DMS79 treated with DMSO at 0.1 percent for 48 hours (cell line): ENCODE measurements around the gene SNAPC1.

Experiments
- DNase-seq: peaks from one replicate; lab custom pipeline; 2025; lab: John Stamatoyannopoulos, UW

The SNAPC1 gene, protein sequence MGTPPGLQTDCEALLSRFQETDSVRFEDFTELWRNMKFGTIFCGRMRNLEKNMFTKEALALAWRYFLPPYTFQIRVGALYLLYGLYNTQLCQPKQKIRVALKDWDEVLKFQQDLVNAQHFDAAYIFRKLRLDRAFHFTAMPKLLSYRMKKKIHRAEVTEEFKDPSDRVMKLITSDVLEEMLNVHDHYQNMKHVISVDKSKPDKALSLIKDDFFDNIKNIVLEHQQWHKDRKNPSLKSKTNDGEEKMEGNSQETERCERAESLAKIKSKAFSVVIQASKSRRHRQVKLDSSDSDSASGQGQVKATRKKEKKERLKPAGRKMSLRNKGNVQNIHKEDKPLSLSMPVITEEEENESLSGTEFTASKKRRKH

DNA sequence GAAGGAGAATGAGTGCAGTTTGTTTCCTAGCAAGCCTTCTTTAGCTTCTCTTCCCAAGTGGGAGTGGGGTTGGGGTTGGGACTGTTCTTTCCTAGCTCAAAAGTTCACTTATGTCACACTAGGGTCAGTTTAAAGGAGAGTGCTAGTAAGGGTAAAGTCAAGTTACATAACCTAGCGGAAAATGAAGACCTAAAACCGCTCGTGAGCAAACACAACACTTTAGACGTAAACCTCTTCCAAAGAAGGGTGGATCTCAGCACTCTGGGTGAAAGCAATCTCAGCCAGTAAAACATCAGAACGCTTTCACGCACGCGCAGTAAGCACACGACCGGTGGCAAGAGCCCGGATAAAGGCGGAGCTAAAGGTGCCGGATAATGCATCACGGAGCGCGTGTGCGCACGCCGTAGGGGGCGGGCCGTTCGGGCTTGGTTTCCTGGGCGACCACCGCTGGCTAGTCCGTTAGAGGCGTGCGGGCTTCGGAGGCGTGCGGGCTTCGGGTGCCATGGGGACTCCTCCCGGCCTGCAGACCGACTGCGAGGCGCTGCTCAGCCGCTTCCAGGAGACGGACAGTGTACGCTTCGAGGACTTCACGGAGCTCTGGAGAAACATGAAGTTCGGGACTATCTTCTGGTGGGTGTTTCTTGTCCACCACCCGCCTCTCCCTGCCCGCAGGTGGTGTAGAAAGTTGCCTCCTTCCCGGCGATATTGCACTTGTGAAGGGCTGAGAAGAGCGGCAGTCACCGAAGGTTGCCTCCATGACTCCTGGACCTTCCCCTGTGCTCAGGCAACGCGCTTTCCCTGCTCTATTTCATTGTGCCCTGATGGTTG lies at the start of gene SNAPC1:
Gene SNAPC1, plus strand, starts transcription at position 462 of the 828 bp plus-strand sequence. Its CDS starts 41 bp downstream, at position 503.
- DNase-seq, result peak; percentile 100

DNA sequence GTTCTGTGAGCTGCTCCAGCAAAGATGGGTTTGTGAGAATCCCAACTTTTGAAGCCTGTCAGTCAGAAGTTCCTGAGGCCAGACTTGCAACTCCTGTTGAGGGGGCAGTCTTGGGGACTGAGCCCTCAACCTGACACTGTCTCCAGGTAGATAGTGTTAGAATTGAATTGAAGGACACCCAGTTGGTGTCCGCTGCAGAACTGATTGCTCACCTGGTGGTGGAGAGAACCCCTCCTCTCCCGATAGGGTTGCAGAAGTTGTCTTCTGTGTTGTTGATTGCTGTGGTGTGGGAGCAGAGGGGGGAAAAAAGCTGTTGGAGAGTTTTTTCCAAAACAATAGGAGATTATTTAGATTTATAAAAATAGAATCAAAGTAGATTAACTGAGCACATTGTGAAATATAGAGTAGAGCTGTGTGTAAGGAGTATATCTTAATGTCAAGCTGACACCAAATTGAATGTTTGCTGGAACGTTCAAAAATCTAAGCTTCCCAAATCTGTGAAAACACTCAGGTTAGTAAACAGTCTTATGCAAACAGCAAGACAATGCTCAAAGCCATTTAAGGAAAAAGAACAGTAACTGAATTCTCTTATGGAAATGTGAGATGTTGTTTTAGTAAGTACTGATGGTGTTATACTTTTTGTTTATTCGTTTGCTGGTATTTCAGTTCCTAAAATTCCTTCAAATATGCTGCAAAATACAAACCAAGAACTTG lies 48.3 kb upstream of the SNAPC1 start:
- DNase-seq, result no peak

DNA sequence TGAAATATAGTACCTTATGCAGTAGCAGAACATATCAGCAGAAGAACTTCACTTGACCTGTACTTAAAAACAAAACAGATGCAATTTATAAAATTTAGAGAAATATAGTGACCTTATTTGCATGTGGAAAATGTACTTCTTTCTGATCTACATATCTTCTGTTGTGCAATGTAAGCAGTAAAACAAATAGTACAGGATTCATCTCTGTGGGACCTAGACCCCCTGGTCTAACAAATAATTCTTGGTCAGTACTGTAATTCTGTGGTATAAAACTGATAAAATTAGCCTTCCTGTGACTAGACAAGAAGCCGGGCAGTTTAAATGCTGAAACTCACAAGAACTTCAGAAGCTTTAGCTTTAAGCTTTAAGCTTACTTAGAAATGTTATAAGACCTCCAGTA lies 45.3 kb upstream of the SNAPC1 start:
- DNase-seq, result no peak

DNA sequence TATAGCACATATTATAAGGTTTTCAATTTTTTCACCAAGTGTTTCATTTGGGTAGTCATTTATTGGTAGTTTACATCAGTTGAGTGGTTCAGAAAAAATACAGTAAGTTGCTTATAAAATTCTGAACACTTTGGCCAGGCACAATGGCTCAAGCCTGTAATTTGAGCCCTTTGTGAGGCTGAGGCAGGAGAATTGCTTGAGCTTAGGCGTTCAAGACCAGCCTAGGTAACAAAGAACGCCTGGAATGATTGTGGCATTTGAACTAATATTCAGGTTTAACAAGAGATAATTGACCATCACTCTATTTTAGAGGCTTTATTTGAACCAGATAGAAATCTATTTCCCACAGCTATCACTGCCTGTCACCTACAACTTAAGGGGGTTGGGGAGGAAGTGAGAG lies 44.2 kb upstream of the SNAPC1 start:
- no peak for DNase-seq

DNA sequence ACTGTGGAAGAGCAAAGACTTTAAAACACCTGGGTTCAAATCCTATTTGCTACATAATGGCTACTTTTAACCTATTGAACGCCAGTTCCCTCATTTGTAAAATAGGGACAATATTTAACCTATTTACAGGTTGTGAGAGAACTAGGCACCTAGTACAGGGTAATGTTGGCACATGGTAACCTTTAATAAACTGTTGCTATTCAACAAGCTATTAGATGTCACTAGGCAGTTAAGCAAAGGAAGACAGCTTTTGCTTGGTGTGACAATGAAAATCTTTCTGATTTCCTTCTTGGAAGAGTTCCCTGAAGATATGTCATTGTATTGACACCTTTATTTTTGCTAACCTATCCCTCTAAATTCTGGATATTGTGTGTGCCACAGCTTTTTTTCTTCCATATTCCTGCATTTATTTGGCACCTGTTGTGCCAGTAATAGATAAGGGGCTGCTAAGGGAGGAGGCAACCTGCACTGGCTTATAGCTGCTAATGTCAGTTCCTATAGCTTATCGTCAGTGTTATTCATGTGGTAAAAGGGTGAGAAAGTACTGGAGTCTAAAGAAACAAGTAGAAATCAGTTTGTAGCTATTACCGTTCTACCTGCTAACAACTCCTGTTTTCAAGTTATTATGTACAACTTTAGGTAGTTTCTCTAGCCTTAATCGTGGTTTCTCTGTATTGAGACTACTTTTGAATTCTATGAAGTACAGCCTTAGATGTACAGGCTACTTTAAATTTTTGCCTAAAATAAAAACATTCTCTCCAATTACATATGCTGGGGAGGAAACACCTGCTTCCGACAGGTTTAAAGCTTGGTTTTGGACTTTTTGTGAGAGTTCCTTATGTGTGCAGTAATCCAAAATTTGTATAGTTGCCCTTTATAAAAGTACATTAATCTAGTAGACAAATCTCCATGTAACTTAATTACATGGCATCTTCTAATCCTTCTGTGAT lies 42.6 kb upstream of the SNAPC1 start:
- DNase-seq, result no peak

DNA sequence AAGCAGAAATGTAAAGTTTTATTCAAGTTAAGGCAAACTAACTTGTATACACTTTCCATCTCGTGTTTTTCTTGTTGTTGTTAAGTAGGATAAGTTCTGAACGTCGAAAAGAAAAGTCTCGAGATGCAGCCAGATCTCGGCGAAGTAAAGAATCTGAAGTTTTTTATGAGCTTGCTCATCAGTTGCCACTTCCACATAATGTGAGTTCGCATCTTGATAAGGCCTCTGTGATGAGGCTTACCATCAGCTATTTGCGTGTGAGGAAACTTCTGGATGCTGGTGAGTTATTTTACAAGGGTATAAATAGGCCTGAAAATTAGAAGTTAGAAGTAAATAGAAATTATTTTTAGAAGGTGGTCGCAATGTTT lies 41.9 kb upstream of the SNAPC1 start:
- DNase-seq, result no peak

DNA sequence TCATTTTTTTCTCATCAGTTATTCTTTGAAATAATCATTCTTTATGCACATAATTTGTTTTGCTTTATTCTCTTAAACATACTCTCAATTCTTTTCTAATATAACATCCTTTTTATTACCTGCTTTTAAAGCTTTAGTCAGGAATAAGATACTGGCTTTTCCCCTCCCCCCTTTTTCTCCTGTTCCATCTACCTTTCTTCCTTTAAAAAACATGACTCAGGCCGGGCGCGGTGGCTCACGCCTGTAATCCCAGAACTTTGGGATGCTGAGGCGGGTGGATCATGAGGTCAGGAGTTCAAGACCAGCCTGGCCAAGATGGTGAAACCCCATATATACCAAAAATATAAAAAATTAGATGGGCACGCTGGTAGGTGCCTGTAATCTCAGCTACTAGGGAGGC lies 41.5 kb upstream of the SNAPC1 start:
- DNase-seq, result no peak

DNA sequence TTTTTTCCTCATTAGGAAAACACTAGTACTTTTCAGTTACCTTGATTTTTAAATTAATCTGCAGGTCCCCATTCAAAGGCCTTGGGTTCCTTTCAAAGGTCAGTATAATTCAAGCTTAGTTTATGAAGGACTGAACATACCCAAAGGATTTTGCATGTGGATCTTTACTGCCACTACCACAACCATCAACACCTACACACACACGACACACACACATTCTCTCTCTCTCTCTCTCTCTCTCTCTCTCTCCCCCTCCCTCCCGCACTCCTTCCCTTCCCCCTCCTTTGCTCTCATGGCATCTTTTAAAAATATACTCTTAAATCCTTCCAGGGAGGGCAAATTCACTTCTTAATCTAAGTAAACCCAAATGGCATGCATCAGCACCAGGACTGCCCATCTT lies 38.1 kb upstream of the SNAPC1 start:
- no peak for DNase-seq

DNA sequence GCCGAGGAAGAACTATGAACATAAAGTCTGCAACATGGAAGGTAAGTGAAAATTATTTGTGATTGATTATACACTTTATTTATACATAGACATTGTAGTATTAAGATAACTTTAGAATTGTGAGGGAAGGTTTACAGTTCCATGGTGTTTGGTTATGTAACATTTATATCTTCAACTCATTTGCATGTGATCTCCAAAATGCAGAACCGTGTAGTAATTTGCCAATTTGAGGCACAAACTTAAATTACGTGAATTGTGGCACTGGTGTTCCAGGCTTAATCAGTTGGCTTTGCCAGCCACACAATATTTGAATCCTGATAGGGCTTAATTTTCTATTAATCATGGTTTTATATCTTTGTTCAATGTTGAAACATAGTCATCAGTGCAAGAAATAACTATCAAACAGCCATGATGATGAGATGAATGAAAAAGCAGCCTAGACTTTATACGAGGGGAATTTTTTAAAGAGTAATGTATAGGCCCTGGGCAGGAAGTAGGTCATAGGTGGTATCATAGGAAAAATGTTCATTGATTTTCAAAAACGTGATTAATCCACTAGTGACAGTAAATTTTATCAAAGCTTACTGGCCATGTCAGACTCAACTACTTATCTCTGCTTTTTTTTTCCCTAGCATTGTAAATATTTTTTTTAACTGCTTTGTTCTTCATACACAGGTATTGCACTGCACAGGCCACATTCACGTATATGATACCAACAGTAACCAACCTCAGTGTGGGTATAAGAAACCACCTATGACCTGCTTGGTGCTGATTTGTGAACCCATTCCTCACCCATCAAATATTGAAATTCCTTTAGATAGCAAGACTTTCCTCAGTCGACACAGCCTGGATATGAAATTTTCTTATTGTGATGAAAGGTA lies 35.2 kb upstream of the SNAPC1 start:
- DNase-seq, result no peak

DNA sequence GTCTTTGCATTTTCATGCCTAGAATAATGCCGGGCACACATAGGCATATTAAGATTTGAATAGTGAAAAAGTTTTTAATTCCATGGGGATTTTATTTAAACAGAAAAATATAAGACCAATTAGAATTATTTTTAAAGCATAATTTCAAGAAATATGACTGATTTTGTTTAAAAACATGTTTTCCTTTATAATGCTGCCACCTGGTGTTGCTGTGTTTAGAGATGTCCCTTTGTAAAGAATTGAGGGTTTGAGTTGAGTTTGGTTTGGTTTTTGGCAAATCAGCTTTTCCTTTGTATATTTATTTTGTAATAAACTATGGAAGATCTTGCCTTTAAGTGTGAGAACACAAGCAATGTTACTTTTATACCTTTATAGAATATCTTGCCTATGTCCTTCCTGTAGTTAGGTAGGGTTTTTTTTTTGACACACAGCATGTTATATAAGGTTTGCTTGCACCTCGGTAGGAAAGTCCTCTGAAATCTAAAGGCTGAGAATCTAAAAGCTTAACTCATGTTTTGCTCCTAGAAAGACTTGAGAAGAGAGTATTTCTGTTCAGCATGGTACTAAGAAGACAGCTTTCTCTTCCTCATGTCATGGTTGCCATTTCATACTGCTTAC lies 31.4 kb upstream of the SNAPC1 start:
- DNase-seq, result no peak

DNA sequence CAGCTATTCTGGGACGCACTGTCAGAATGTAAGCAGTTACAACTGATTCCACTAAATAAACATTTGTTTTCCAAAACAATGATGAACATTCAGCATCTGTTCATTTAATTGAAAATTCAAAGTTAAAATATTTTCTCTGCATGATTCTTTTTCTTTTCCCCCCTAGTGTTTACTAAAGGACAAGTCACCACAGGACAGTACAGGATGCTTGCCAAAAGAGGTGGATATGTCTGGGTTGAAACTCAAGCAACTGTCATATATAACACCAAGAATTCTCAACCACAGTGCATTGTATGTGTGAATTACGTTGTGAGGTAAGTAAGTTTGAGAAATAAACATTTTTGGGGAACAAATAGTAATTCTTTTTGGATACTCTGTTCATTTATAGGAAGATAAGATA lies 28.2 kb upstream of the SNAPC1 start:
- DNase-seq, result no peak

DNA sequence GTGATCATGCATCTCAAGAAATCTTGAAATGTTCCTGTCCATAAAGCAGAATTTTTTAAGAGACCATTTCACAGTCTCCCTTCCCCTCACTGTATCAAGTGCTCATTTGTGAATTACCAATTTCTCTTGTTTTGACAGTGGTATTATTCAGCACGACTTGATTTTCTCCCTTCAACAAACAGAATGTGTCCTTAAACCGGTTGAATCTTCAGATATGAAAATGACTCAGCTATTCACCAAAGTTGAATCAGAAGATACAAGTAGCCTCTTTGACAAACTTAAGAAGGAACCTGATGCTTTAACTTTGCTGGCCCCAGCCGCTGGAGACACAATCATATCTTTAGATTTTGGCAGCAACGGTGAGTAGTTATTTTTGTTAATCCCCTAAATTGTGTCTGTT lies 25.5 kb upstream of the SNAPC1 start:
- peak; percentile 36 for DNase-seq

DNA sequence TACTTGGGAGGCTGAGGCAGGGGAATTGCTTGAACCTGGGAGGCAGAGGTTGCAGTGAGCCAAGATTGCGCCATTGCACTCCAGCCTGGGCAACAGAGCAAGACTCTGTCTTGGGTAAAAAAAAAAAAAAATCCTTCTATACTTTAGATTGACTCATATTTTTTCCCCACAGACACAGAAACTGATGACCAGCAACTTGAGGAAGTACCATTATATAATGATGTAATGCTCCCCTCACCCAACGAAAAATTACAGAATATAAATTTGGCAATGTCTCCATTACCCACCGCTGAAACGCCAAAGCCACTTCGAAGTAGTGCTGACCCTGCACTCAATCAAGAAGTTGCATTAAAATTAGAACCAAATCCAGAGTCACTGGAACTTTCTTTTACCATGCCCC lies 24.3 kb upstream of the SNAPC1 start:
- no peak for DNase-seq

DNA sequence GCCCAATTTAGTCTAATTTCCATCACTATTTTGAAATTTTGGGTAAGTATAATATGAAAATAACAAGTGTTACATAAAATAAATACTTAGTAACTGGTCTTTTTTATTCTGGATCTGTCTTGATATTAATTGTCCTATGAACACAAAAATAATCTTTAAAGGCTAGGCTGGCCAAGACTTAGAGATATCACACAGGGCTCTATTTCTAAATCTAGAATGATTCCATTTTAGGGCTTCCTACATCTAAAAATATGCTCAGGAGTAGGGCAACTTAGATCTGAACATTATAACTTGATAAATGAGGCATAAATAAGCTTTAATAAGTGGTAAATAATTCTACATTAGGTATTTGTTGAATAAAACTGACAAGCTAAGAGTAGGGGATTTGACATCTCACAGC lies 23.1 kb upstream of the SNAPC1 start:
- no peak for DNase-seq

DNA sequence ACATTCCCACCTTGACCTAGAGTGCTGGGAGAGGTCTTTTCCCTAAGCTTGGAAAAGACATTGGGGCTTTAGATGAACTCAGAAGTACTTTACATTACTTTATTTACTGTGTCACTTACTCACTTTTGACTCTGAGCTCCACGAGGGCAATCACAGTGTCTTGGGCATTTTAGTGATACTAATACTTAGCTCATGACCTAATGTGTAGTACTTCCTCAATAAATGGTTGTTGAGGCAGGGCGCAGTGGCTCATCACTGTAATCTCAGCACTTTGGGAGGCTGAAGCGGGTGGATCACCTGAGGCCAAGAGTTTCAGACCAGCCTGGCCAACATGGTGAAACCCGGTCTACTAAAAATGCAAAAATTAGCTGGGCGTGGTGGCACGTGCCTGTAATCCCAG lies 19.8 kb upstream of the SNAPC1 start:
- no peak for DNase-seq

DNA sequence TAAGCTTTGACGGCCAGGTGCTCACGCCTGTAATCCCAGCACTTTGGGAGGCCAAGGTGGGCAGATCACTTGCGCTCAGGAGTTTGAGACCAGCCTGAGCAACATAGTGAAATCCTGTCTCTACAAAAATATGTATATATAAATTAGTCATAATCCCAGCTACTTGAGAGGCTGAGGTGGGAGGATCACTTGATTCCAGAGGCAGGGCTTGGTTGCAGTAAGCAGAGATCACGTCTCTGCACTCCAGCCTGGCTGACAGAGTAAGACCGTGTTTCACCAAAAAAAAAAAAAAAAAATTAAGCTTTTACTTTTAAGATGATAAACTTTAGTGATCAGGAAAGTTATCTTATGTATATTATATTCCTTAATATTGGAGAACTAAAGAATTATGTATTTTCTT lies 18.0 kb upstream of the SNAPC1 start:
- no peak for DNase-seq

DNA sequence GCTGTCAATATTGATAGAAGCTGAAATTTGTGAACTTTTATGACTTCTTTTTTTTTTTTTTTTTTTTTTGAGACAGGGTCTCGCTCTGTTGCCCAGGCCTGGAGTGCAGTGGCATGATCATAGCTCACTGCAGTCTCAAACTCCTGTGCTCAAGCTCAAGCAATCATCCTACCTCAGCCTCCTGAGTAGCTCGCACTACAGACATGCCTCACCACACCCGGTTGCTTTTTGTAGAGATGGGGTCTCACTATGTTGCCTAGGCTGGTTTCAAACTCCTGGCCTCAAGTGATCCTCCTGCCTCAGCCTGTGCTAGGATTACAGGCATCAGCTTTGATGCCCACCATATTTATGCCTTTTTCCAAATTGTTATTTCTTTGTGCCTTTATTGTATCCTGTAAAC lies 15.9 kb upstream of the SNAPC1 start:
- peak; percentile 24 for DNase-seq

DNA sequence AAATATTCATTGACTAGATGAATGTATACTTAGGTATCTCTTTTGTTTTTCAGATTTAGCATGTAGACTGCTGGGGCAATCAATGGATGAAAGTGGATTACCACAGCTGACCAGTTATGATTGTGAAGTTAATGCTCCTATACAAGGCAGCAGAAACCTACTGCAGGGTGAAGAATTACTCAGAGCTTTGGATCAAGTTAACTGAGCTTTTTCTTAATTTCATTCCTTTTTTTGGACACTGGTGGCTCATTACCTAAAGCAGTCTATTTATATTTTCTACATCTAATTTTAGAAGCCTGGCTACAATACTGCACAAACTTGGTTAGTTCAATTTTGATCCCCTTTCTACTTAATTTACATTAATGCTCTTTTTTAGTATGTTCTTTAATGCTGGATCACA lies 15.3 kb upstream of the SNAPC1 start:
- DNase-seq, result no peak

DNA sequence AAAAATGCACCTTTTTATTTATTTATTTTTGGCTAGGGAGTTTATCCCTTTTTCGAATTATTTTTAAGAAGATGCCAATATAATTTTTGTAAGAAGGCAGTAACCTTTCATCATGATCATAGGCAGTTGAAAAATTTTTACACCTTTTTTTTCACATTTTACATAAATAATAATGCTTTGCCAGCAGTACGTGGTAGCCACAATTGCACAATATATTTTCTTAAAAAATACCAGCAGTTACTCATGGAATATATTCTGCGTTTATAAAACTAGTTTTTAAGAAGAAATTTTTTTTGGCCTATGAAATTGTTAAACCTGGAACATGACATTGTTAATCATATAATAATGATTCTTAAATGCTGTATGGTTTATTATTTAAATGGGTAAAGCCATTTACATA lies 14.9 kb upstream of the SNAPC1 start:
- DNase-seq, result no peak

DNA sequence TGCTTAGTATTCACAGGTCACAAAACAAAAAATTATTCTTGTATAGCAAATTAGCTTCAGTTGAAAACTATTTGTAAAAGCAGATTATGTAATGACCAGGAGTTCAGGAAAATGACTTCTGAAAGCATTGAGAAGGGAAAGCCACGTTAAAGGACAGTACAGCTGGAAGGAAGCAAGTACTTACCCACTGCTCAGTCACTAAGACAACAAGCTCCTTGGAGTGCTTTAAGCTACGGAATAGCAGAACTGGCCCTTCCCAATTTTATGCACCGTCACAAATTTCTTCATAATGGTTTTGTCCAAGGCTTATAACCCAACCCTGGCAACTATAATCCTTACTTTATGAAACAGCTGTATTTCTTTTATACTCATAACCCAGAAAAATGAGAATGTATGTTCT lies 13.0 kb upstream of the SNAPC1 start:
- no peak for DNase-seq
